Measurements from ENCODE around the gene AGO1.
"Not testable (repeated sequence)": the region's sequence is repeated elsewhere in the genome, so short reads cannot be mapped to it uniquely, and the experiment has no call there.

DNA sequence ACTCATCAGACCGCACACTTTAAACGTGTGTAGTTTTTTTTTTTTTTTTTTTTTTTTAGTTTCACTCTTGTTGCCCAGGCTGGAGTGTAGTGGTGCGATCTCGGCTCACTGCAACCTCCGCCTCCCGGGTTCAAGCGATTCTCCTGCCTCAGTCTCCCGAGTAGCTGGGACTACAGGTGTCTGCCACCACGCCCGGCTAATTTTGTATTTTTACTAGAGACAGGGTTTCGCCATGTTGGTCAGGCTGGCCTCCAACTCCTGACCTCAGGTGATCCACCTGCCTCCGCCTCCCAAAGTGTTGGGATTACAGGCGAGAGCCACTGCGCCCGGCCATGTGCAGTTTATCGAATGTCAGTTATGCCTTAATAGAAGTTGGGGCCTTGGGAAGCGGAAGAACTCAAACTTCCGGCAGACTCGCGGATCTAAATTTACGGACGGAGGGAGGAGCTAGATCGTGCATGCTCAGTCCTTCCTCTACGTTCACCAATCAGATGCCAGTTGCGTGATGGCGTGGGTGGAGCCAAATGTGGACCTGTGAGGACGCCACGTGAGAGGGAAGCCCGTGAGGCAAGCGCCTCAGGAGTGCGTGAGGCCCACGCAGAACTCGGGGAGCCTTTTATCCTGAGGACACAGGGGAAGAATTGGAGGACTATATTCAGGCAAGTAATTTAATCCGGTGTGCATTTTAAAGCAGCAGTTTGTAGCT is 13.6 kb upstream of the AGO1 start:
- TF ChIP-seq, protein P1, sequence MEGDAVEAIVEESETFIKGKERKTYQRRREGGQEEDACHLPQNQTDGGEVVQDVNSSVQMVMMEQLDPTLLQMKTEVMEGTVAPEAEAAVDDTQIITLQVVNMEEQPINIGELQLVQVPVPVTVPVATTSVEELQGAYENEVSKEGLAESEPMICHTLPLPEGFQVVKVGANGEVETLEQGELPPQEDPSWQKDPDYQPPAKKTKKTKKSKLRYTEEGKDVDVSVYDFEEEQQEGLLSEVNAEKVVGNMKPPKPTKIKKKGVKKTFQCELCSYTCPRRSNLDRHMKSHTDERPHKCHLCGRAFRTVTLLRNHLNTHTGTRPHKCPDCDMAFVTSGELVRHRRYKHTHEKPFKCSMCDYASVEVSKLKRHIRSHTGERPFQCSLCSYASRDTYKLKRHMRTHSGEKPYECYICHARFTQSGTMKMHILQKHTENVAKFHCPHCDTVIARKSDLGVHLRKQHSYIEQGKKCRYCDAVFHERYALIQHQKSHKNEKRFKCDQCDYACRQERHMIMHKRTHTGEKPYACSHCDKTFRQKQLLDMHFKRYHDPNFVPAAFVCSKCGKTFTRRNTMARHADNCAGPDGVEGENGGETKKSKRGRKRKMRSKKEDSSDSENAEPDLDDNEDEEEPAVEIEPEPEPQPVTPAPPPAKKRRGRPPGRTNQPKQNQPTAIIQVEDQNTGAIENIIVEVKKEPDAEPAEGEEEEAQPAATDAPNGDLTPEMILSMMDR (IDR thresholded peaks at IDR 0.05): not testable (repeated sequence)
- TF ChIP-seq POLR2A (IDR thresholded peaks at IDR 0.05): not testable (repeated sequence)
